PFSK-1 (cell line): ENCODE measurements around the gene LIPC.

Source experiments
- FOXP2 ChIP-seq: optimal IDR thresholded peaks from 2 replicates; pipeline ENCODE3; 2011; ENCODE audit warnings: borderline replicate concordance, control low read depth, inconsistent platforms; ENCODE audit not compliant: insufficient read depth; ENCODE audit errors: extremely low read length, extremely low read depth
- POLR2AphosphoS5 ChIP-seq: IDR thresholded peaks from 2 replicates; pipeline ENCODE4 v1.6.1; 2012; ENCODE audit warnings: low read depth, mild to moderate bottlenecking, control low read depth, low read length, moderate library complexity
- SIN3A ChIP-seq: IDR thresholded peaks from 2 replicates; pipeline ENCODE4 v1.6.1; 2012; ENCODE audit warnings: mild to moderate bottlenecking, low read length, moderate library complexity, borderline replicate concordance; ENCODE audit not compliant: insufficient read depth
- TAF1 ChIP-seq: IDR thresholded peaks from 2 replicates; pipeline ENCODE4 v1.6.1; 2012; ENCODE audit warnings: low read length, control low read depth, borderline replicate concordance; ENCODE audit not compliant: insufficient read depth
- TF ChIP-seq, protein P1 (sequence below), 2 experiments: IDR thresholded peaks; 2 replicates each; pipeline versions ENCODE4 v1.6.1 to v1.8.0; 2011 to 2012; ENCODE audit warnings: low read depth in 2 of 2, low read length in 2 of 2, control low read depth in 1 of 2, inconsistent platforms in 1 of 2, mild to moderate bottlenecking in 1 of 2, moderate library complexity in 1 of 2; ENCODE audit not compliant: insufficient read depth in 1 of 2

The LIPC gene

DNA sequence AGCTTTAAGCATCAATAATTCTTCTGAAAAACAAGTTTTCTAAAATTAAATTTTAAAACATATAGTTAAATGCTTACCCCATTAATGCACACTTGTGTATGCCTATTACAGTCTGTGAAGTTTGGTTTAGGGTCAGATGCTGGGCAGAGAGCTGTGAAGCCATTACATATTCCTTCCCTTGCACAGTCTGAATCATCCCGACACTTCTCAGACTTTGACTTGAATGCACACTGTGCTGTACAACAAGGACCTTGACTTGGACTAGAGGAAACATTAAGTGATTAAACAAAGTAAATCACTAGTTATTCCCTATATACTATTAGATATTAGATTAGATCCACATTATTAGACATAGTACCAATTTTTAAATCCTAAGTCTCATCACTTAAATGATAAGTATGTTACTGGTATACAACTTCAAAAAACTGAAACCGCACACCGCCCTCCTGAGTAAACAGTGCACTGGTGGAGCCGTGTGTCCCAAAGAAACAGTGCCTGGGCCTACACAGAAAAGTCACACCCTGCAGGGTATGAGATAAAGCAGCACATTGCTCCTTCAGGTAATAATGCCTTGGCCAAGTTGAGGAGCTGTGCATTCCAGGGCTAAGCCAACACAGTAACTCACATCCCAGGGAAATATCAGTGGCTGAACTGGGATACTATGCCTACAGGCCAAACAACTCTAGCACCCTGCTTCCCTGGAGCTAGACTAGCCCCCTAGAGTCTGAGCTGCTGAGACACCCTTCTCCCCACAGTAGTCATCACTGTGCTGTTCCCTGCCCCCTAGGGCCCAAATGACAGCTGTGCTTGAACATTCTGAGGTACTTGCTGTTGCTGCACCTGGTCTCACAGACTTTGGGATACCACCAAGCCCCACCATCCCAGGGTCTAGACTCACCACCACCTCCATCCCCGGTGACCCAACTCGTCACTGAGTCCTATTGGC, 180.2 kb downstream of the LIPC start:
- TF ChIP-seq, protein P1, sequence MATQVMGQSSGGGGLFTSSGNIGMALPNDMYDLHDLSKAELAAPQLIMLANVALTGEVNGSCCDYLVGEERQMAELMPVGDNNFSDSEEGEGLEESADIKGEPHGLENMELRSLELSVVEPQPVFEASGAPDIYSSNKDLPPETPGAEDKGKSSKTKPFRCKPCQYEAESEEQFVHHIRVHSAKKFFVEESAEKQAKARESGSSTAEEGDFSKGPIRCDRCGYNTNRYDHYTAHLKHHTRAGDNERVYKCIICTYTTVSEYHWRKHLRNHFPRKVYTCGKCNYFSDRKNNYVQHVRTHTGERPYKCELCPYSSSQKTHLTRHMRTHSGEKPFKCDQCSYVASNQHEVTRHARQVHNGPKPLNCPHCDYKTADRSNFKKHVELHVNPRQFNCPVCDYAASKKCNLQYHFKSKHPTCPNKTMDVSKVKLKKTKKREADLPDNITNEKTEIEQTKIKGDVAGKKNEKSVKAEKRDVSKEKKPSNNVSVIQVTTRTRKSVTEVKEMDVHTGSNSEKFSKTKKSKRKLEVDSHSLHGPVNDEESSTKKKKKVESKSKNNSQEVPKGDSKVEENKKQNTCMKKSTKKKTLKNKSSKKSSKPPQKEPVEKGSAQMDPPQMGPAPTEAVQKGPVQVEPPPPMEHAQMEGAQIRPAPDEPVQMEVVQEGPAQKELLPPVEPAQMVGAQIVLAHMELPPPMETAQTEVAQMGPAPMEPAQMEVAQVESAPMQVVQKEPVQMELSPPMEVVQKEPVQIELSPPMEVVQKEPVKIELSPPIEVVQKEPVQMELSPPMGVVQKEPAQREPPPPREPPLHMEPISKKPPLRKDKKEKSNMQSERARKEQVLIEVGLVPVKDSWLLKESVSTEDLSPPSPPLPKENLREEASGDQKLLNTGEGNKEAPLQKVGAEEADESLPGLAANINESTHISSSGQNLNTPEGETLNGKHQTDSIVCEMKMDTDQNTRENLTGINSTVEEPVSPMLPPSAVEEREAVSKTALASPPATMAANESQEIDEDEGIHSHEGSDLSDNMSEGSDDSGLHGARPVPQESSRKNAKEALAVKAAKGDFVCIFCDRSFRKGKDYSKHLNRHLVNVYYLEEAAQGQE (IDR thresholded peaks at IDR 0.05; ENCODE audit: insufficient read depth in 1 of 2, low read depth in 2 of 2, low read length in 2 of 2), result no peak
- TF ChIP-seq SIN3A, result no peak
- no peak for TF ChIP-seq FOXP2
- TF ChIP-seq POLR2AphosphoS5, result no peak
- TF ChIP-seq TAF1, result no peak

DNA sequence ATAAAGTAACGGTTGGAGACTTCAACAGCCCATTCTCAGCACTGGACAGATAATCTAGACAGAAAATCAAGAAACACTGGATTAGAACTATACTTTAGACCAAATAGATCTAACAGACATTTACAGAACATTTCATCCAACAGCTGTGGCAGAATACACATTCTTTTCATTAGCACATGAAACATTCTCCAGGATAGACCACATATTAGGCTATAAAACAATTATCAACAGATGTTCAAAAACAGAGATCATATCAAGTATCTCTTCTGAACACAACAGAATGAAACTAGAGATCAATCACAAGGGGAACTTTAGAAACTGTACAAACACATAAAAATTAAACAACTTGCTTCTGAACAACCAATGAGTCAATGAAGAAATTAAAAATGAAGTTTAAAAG, 184.4 kb downstream of the LIPC start:
- TF ChIP-seq FOXP2 (no peak), POLR2AphosphoS5 (no peak), TAF1 (no peak), SIN3A (no peak)
- TF ChIP-seq, protein P1 (IDR thresholded peaks at IDR 0.05; ENCODE audit: insufficient read depth in 1 of 2, low read depth in 2 of 2, low read length in 2 of 2), result no peak
